ENCODE results near the gene ADARB2.

The ADARB2 gene

GRCh38 chr10:1208366-1209311 lies 528.7 kb downstream of the ADARB2 start:
- no peak for DNase-seq (ENCODE audit: low read depth, low spot score)
- TF ChIP-seq CTCF (IDR thresholded peaks at IDR 0.05; ENCODE audit: insufficient read depth, low read length, missing control alignments): no peak
- CTCF ChIA-PET: no interaction called here
- POLR2A ChIA-PET: no interaction called here
- H3K4me3 ChIP-seq (ENCODE audit: low read depth, low read length): no peak overlapping the region

DNA sequence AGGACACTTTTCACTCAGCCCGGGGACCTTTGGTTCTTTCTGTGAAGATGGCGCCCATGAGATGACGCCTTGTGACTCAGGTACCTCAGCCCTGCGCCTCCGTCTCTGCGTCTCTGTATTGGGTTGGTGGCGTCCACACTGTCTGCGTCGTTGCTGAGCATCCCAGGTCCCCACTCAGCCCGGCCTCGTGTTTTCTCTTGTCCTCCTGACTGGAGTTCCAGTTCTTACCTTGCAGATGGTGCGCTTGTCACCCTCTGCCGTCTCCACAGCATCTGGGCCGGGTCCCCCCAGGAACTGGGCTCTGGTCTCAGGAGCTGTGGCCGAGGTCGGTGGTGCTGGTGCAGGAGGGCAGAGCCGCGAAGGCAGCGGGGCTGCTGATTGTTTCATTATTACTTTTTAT lies 530.7 kb downstream of the ADARB2 start:
- H3K4me3 ChIP-seq (ENCODE audit: low read depth, low read length): no peak overlapping the region
- DNase-seq (ENCODE audit: low read depth, low spot score): no peak
- ChIA-PET CTCF (no interaction called here), POLR2A (no interaction called here)
- TF ChIP-seq CTCF (IDR thresholded peaks at IDR 0.05; ENCODE audit: insufficient read depth, low read length, missing control alignments): no peak

DNA sequence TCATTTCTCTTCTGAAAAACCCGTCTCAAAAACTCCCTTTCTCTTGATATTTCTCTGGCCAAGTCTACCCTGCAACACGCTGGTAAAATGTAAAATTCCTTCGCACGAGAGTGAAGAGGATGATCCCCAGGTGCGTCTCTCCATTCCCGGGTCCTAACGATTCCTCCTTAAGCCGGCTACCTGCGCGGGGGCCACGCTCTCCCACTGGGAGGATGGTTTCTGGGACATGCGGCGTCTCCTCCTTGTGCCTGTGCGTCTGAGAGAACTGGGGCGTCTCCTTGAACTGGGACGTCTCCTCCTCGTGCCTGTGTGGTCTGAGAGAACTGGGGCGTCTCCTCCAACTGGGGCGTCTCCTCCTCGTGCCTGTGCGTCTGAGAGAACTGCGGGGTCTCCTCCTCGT lies 531.2 kb downstream of the ADARB2 start:
- ChIA-PET CTCF (no interaction called here), POLR2A (no interaction called here)
- no peak for TF ChIP-seq CTCF (IDR thresholded peaks at IDR 0.05; ENCODE audit: insufficient read depth, low read length, missing control alignments)
- no peak for DNase-seq (ENCODE audit: low read depth, low spot score)
- no peak overlapping the region for H3K4me3 ChIP-seq (ENCODE audit: low read depth, low read length)

GRCh38 chr10:1205450-1206030 lies 531.8 kb downstream of the ADARB2 start:
- CTCF ChIA-PET: no interaction called here
- POLR2A ChIA-PET: no interaction called here
- DNase-seq (ENCODE audit: low read depth, low spot score): no peak
- no peak overlapping the region for H3K4me3 ChIP-seq (ENCODE audit: low read depth, low read length)
- no peak for TF ChIP-seq CTCF (IDR thresholded peaks at IDR 0.05; ENCODE audit: insufficient read depth, low read length, missing control alignments)

GRCh38 chr10:1204434-1205326 lies 532.6 kb downstream of the ADARB2 start:
- H3K4me3 ChIP-seq (ENCODE audit: low read depth, low read length): no peak overlapping the region
- no peak for TF ChIP-seq CTCF (IDR thresholded peaks at IDR 0.05; ENCODE audit: insufficient read depth, low read length, missing control alignments)
- ChIA-PET CTCF (no interaction called here), POLR2A (no interaction called here)
- DNase-seq (ENCODE audit: low read depth, low spot score): no peak

- no peak for DNase-seq (ENCODE audit: low read depth, low spot score)
- TF ChIP-seq CTCF (IDR thresholded peaks at IDR 0.05; ENCODE audit: insufficient read depth, low read length, missing control alignments): no peak
- POLR2A ChIA-PET: no interaction called here
- CTCF ChIA-PET: no interaction called here
- no peak overlapping the region for H3K4me3 ChIP-seq (ENCODE audit: low read depth, low read length)
These were observed 533.6 kb downstream of the ADARB2 start for GRCh38 chr10:1203704-1204103.

Measured in AG04449 (cell line).